ENCODE measurements around the gene TMEM185B. TPM values are rescaled to one million over a fixed set of nuclear protein-coding genes. Genes with fewer than 3 reads are reported as not detected.
A peak's percentile ranks its signal among the peaks of the same experiment; 100 is the strongest.

The TMEM185B gene
- total RNA-seq, 2 experiments from 2014 or later, result 25.6 to 25.8 TPM

DNA sequence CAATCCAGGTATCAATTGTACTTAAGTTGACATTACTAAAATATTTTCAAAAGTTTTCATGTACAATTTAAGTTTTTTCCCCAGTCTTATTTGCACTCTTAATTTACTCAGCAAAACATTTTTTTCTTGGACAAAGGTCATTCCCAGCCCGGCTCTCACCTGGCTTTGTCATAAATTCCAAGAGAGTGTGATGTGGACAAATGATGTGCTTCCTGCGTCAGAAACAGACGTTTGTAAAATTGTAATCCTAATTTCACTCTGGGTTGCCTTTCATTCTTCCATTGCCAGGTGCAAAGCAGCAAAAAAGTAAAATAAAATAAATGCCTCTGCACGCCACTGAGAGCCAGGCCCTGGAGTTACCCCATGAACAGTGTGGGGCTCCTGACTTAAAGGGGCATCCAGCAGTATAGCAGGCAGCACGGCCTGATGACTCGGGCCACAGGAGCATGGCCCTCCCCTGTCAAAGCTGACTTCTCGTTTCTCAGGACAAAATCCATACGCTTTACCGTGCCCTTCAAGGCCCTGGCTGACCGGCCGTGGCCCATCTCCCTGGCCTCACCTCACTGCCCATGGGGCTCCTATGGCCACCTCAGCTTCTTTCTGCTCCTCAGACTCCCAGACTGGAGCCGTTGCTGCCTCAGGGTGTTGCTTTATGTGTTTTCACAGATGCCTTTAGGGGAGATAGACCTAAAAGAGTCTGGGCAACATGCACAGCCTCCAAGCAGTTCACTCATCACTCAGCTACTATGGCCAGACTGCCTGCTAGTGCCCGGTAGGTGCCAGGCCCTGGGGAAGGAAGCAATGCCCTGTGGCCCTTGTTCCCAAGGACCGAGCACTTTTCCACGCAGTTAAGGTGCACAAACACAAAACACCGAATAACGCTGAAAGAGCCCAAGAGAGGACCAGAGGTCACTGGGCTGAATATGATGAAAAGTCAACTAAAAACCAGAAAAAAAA is 7.6 kb upstream of the TMEM185B start:
- ChIA-PET CTCF (interaction anchor here (1.1 to 4.9 kb wide), 4 partner anchors 22 to 83 kb away, joined by 3 to 37 read pairs (median 22); no protein-coding TSS in a partner anchor), POLR2A (interaction anchor here (1.5 kb wide), 1 partner anchor 83 kb away, joined by 4 read pairs; no protein-coding TSS in a partner anchor)
- Mint-ChIP-seq H3K27ac (peak overlapping the region; percentile 99), H3K27me3 (ENCODE audit: low read depth) (no peaks in the 10 kb centered on the region), H3K4me3 (peak overlapping the region; percentile 99), H3K36me3 (ENCODE audit: low read depth) (peaks cover 64% of the 10 kb centered on the region), H3K4me1 (ENCODE audit: low read depth) (peaks cover 68% of the 10 kb centered on the region), H3K9me3 (ENCODE audit: insufficient read depth) (no peaks in the 10 kb centered on the region)
- ATAC-seq, result no peak
- no peak for DNase-seq

DNA sequence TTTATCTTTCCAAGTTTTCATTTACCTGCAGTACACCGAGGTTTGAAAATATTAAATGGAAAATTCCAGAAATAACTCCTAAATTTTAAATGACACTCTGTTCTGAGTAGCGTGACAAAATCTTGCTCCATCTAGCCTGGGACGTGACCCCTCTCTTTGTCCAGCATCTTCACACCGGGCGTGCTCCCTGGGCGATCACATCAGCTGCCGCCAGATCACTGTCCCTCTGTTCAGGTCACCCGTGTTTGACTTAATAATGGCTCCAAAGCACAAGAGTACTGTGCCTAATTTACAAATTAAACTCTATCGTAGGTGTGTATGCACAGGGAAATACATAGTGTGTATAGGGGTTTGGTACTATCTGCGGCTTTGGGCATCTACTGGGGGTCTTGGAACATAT is 6.1 kb upstream of the TMEM185B start:
- Mint-ChIP-seq H3K27me3 (ENCODE audit: low read depth) (no peaks in the 10 kb centered on the region), H3K4me1 (ENCODE audit: low read depth) (peaks cover 77% of the 10 kb centered on the region), H3K9me3 (ENCODE audit: insufficient read depth) (no peaks in the 10 kb centered on the region), H3K36me3 (ENCODE audit: low read depth) (peaks cover 66% of the 10 kb centered on the region), H3K27ac (peak overlapping the region; percentile 2), H3K4me3 (peak overlapping the region; percentile 99)
- CTCF ChIA-PET, result interaction anchor here (2.3 to 4.9 kb wide), 3 partner anchors 53 to 84 kb away, joined by 13 to 37 read pairs (median 36); no protein-coding TSS in a partner anchor
- ATAC-seq, result no peak
- POLR2A ChIA-PET, result no interaction called here
- DNase-seq, result no peak

DNA sequence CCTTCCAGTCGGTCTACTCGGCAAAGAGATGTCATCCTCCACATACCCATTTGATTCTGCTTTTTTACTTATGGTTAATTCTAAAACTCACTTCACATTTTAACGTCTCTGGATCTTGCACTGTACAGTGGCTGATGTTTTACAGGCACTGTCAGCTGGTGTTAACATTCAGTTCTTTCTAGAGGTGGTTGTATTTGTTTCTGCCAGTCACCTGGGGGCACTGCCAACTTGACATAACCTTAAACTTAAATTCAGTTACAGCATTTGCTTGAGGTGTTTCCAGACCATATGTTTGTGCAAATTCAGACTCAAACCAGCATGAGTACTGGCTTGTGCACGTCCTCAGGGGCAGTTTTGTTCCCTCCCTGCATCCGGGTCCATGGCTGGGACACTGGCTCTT is 5.3 kb upstream of the TMEM185B start:
- ChIA-PET POLR2A (interaction anchor here (0.7 to 1.0 kb wide), 2 partner anchors 9 to 17 kb away, joined by 3 read pairs; no protein-coding TSS in a partner anchor), CTCF (interaction anchor here (0.8 to 4.9 kb wide), 6 partner anchors 10 to 119 kb away, joined by 3 to 37 read pairs (median 4); no protein-coding TSS in a partner anchor)
- peak overlapping the region; percentile 2 for H3K27ac Mint-ChIP-seq
- ATAC-seq (no peak), DNase-seq (no peak)
- peaks cover 72% of the 10 kb centered on the region for H3K36me3 Mint-ChIP-seq (ENCODE audit: low read depth)
- no peaks in the 10 kb centered on the region for H3K9me3 Mint-ChIP-seq (ENCODE audit: insufficient read depth)
- H3K27me3 Mint-ChIP-seq (ENCODE audit: low read depth), result no peaks in the 10 kb centered on the region
- peaks cover 81% of the 10 kb centered on the region for H3K4me1 Mint-ChIP-seq (ENCODE audit: low read depth)
- peak overlapping the region; percentile 20 for H3K4me3 Mint-ChIP-seq

GRCh38 chr2:120227111-120227991 is 4.2 kb upstream of the TMEM185B start:
- Mint-ChIP-seq H3K27me3 (ENCODE audit: low read depth) (no peaks in the 10 kb centered on the region), H3K36me3 (ENCODE audit: low read depth) (peaks cover 75% of the 10 kb centered on the region), H3K27ac (peak overlapping the region; percentile 76), H3K4me1 (ENCODE audit: low read depth) (peaks cover 73% of the 10 kb centered on the region), H3K9me3 (ENCODE audit: insufficient read depth) (no peaks in the 10 kb centered on the region), H3K4me3 (peak overlapping the region; percentile 42)
- no peak for ATAC-seq
- POLR2A ChIA-PET, result interaction anchor here (0.7 to 1.0 kb wide), 2 partner anchors 8 to 18 kb away, joined by 3 read pairs; no protein-coding TSS in a partner anchor
- CTCF ChIA-PET, result interaction anchor here (0.6 to 2.3 kb wide), 7 partner anchors 9 to 118 kb away, joined by 3 to 13 read pairs (median 3); no protein-coding TSS in a partner anchor
- no peak for DNase-seq

DNA sequence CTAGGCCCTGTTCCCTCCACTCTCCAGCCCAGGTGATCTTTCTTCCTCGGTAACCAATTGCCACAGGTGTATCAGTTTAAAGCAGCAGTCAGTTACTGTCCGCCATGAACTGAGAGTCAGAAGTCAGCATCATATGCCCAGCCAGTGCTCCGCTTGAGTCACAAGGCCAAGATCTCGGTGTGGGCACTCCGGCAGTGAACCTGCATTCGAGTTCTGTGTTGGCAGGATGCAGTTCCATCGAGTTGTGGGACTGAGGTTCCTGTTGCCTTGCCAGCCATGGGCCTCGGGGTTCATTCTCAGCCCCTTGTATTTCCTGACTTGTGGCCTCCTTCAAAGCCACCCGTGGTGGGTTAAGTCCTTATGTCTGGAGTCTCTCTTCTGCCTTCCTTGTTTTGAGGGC is 3.1 kb upstream of the TMEM185B start:
- DNase-seq (no peak), ATAC-seq (no peak)
- H3K4me3 Mint-ChIP-seq, result no peak overlapping the region
- peaks cover 82% of the 10 kb centered on the region for H3K4me1 Mint-ChIP-seq (ENCODE audit: low read depth)
- peak overlapping the region; percentile 76 for H3K27ac Mint-ChIP-seq
- peaks cover 76% of the 10 kb centered on the region for H3K36me3 Mint-ChIP-seq (ENCODE audit: low read depth)
- ChIA-PET CTCF (interaction anchor here (1.6 to 2.4 kb wide), 2 partner anchors 10 to 87 kb away, joined by 3 to 8 read pairs; no protein-coding TSS in a partner anchor), POLR2A (no interaction called here)
- no peaks in the 10 kb centered on the region for H3K9me3 Mint-ChIP-seq (ENCODE audit: insufficient read depth)
- H3K27me3 Mint-ChIP-seq (ENCODE audit: low read depth), result no peaks in the 10 kb centered on the region

GRCh38 chr2:120225549-120226065 is 2.4 kb upstream of the TMEM185B start:
- ATAC-seq (no peak), DNase-seq (no peak)
- ChIA-PET POLR2A (interaction anchor here (1.3 kb wide), 1 partner anchor 26 kb away, joined by 4 read pairs; no protein-coding TSS in a partner anchor), CTCF (interaction anchor here (1.2 to 2.4 kb wide), 3 partner anchors 10 to 88 kb away, joined by 3 to 10 read pairs (median 8); no protein-coding TSS in a partner anchor)
- no peaks in the 10 kb centered on the region for H3K27me3 Mint-ChIP-seq (ENCODE audit: low read depth)
- H3K4me3 Mint-ChIP-seq, result no peak overlapping the region
- peaks cover 85% of the 10 kb centered on the region for H3K4me1 Mint-ChIP-seq (ENCODE audit: low read depth)
- no peaks in the 10 kb centered on the region for H3K9me3 Mint-ChIP-seq (ENCODE audit: insufficient read depth)
- peak overlapping the region; percentile 46 for H3K27ac Mint-ChIP-seq
- peaks cover 76% of the 10 kb centered on the region for H3K36me3 Mint-ChIP-seq (ENCODE audit: low read depth)

DNA sequence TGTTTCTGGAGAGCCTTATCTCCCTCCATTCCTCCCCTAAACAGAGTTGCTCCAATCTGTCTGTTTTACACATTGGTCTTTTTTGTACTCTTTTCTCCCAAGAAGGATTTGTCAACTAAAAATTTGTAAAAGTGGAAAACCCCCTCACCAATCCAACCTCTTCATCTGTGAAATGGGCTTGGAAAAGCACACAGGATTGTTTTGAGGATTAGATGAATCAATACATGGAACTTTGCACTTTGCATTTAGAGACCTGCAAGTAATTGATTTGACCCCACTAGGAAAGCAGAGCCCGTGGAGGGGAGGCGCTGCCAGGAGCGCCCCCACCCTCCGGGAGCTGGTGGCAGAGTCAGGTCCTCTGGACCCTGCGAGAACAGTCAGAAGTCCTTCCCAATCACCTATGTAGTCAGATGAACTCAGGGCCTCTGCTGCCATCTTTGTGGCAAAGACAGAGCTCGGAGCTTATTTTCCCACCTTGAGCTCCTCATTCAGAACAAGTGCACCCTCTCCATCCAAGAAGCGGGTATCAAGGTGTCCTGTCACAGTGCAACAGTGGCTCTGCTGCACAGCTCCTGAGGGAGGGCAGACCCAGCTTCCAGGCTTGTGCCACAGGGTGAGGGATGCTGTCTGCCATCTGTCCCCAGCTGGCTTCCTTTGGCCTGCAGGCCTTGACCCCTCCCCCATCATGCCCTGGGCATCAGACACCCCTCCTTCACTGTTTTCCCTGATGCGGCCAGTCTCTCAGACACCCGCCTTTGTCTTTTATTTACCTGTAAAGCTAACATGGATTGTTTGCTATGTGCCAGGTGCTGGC is 1.7 kb upstream of the TMEM185B start:
- CTCF ChIA-PET, result interaction anchor here (0.6 to 2.4 kb wide), 4 partner anchors 9 to 88 kb away, joined by 3 to 10 read pairs (median 6); no protein-coding TSS in a partner anchor
- no peaks in the 10 kb centered on the region for H3K27me3 Mint-ChIP-seq (ENCODE audit: low read depth)
- H3K36me3 Mint-ChIP-seq (ENCODE audit: low read depth), result peaks cover 76% of the 10 kb centered on the region
- H3K27ac Mint-ChIP-seq, result peak overlapping the region; percentile 90
- ATAC-seq (no peak), DNase-seq (no peak)
- POLR2A ChIA-PET, result interaction anchor here (0.7 to 1.9 kb wide), 3 partner anchors 26 to 88 kb away, joined by 4 to 6 read pairs (median 4); no protein-coding TSS in a partner anchor
- no peaks in the 10 kb centered on the region for H3K9me3 Mint-ChIP-seq (ENCODE audit: insufficient read depth)
- H3K4me3 Mint-ChIP-seq, result peak overlapping the region; percentile 83
- peaks cover 82% of the 10 kb centered on the region for H3K4me1 Mint-ChIP-seq (ENCODE audit: low read depth)

DNA sequence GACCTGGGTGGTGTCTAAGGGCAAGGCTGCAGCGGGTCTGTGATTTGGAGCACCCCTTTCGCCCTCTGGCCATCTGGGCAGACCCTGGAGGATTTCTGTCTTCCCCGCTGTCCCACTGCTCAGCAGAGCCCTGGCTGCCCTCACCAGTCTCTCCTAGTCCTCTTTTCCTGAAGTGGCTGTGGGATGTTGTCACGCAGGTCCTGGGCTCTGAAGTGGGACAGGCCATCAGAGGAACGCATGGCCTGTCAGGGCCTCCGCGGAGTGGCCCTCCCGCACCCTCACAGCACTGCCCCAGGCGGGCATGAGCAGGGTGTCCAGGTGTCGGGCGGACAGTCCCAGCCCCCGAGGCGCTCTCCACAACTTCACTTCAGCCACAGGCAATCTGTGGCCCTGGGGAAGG is 1.1 kb upstream of the TMEM185B start:
- Mint-ChIP-seq H3K4me1 (ENCODE audit: low read depth) (peaks cover 77% of the 10 kb centered on the region), H3K36me3 (ENCODE audit: low read depth) (peaks cover 76% of the 10 kb centered on the region), H3K9me3 (ENCODE audit: insufficient read depth) (no peaks in the 10 kb centered on the region), H3K27me3 (ENCODE audit: low read depth) (no peaks in the 10 kb centered on the region), H3K27ac (peak overlapping the region; percentile 90), H3K4me3 (peak overlapping the region; percentile 83)
- ChIA-PET POLR2A (interaction anchor here (1.9 kb wide), 1 partner anchor 33 kb away, joined by 6 read pairs; no protein-coding TSS in a partner anchor), CTCF (interaction anchor here (1.2 to 3.5 kb wide), 3 partner anchors 28 to 49 kb away, joined by 5 to 16 read pairs (median 10); partner anchors contain the start of gene RALB)
- DNase-seq (no peak), ATAC-seq (no peak)

DNA sequence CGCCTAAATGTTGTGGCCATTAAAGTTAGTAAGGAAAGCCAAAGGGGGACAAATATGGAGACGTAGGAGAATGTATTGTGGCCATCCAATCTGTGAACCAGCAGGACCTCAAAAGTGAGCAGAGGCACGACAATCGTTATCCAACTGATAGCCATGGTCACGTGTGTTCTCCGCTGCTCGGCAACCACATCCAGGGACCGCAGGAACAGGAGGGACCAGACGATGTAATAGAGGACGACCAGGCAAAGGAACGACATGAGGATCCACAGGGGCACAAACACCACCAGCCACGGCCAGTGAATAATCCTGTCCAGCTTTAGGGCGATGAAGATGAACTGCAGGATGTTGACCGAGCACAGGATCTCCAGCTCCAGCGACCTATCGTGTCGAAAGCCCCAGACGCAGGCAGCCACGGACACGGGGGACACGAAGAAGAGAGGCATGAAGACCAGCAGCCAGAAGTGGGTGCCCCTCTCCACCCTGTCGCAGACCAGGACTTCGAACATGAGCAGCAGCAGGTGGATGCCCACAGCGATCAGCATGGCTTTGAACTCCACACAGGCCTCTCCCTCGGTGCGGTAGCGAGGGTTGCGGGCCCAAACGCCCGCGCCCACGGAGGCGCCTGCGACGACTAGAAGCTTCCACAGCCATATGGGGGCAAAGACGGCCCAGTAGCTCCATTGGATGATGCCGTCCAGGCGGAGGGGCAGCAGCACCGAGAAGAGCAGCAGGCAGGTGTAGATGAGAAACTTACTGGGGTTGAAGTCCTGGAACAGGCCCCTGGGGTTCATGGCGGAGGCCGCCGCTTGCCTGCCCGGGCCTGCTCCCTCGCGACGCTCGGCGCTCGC is 790 bp downstream of the TMEM185B start:
- no peak for ATAC-seq
- ChIA-PET CTCF (interaction anchor here (1.1 to 3.5 kb wide), 4 partner anchors 10 to 47 kb away, joined by 4 to 16 read pairs (median 6); partner anchors contain the start of gene RALB), POLR2A (interaction anchor here (0.6 to 1.9 kb wide), 7 partner anchors 10 to 46 kb away, joined by 3 to 20 read pairs (median 5); no protein-coding TSS in a partner anchor)
- no peaks in the 10 kb centered on the region for H3K9me3 Mint-ChIP-seq (ENCODE audit: insufficient read depth)
- no peak for DNase-seq
- peaks cover 74% of the 10 kb centered on the region for H3K36me3 Mint-ChIP-seq (ENCODE audit: low read depth)
- no peaks in the 10 kb centered on the region for H3K27me3 Mint-ChIP-seq (ENCODE audit: low read depth)
- peak overlapping the region; percentile 69 for H3K4me3 Mint-ChIP-seq
- H3K27ac Mint-ChIP-seq, result peak overlapping the region; percentile 91
- H3K4me1 Mint-ChIP-seq (ENCODE audit: low read depth), result peaks cover 58% of the 10 kb centered on the region

All from activated CD8-positive, alpha-beta T cell treated with anti-CD3 and anti-CD28 coated beads, Interleukin-2, amount 10 ng/mL, durations not matched to agents 7 days and 5 days (primary cell).